GM19452 (cell line): ENCODE data around the gene TRIM67.

Experiments used
- ATAC-seq: cut with Tn5 transposase; IDR thresholded peaks from one replicate; pipeline ENCODE4 v1.9.1; 2021; ENCODE audit not compliant: unreplicated experiment

TRIM67 gene

GRCh38 chr1:231183639-231184590, 22.1 kb downstream of the TRIM67 start:
- no peak for ATAC-seq

- ATAC-seq: no peak
Measured at GRCh38 chr1:231184891-231185290, 23.0 kb downstream of the TRIM67 start.

DNA sequence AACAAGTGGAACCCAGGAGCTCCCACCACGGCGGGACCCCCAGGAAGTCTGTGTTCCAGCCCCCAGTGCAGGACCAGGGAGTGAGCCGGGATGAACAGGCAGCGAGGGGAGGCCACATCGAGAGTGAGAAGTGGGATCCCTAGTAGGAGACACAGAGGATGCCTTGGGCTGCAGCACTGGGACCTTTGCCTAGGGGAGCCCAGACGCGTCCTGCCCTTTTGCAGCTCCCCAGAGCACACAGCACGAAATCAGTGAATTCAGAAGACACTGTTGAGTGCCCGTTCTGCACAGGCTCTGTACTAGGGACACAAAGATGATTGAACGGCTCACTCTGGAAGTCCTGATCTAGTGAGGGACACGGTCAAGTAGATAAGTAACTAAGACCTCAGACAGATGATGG, 23.5 kb downstream of the TRIM67 start:
- ATAC-seq: no peak

DNA sequence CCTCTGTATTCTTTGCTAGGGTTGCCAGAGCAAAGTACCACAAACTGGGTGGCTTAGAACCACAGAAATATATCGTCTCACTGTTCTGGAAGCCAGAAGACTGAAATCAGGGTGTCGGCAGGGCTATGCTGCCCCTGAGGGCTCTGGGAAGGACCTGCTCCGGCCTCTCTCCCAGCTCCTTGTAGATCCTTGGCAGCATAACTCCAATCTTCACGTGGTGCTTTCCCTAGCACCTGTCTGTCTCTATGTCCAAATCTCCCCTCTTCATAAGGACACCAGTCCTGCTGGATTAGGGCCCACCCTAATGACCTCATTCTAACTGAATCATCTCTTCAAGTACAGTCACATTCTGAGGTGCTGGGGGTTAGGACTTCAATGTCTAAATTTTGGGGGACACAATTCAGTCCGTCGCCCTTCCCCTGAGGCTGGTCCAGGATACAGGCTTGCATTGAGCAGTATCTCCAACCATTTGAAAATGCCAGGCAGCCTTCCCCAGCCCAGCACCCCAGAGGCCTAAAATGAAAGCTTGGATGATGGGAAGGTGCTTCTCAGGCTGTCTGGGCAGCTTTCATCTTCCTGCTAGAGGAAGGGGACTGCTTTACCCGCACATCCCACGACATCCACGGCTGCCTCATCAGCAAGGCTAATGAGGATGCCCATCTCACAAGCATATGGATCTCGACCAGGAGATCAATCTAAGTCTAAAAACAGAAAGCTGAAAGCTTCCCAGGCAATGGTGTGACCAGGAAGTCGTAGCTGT, 24.7 kb downstream of the TRIM67 start:
- ATAC-seq: no peak

DNA sequence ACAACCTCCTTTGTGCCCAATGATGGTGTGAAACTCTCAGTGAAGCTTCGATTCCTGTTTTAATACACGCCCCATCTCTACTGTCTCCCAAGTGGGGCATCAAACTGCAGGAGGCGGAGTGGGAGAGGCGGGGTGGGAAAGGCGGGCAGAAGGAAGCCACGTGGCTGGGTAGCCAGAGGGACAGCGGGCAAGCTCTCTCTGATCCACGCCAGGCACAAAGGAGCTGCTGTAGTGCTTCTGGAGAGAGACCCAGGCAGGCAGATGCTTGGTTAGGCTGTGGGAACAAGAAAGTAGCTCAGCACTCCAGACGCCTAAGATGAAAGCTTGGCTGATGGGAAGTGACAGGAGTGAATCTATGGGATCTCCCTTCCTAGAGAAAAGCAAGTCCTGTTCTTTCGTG, 25.7 kb downstream of the TRIM67 start:
- no peak for ATAC-seq

DNA sequence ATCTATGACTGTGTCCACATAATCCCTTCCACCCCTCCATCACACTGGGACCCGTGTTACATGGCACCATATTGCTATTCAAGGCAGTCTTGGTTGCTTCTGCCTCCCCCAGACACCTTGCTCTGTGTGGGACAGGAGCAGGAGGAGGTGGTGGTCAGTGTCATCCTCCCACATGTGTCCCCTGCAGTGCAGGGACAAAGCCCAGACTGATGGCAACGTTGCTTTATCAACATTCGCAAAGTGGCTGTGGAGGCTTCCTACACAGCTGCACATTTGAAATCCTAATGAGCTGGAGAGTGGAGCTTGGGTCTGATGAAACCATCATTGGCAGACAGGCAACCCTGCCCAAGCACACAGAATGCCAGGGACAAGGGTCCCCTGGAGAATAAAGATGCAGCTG, 26.2 kb downstream of the TRIM67 start:
- no peak for ATAC-seq

GRCh38 chr1:231188768-231189167, 26.9 kb downstream of the TRIM67 start:
- no peak for ATAC-seq

DNA sequence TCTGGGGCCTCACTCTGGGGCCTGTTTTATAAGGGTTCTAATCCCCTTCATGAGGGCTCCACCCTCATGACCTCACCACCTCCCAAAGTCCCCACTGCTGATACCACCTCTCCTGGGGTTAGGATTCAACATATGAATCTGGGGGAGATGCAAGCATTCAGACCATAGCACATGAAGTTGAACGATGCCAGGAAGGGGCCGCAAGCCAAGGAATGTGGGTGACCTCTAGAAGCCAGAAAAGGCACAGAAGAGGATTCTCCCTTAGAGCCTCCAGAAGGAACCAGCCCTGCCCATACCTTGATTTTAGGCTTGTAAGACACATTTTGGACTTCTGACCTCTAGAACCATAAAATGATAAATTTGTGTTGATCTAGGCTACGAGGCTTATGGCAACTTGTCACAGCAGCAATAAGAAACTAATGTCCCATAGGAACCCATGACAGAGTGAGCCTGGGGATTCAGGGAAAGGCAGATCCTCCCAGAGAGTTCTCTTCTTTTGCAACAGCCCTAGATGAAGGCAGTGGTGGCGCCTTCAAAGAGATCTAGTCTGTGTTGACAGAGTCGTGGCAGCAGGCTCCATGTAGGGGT, 27.9 kb downstream of the TRIM67 start:
- no peak for ATAC-seq

- ATAC-seq: no peak
Measured at GRCh38 chr1:231190456-231190855, 28.6 kb downstream of the TRIM67 start.

DNA sequence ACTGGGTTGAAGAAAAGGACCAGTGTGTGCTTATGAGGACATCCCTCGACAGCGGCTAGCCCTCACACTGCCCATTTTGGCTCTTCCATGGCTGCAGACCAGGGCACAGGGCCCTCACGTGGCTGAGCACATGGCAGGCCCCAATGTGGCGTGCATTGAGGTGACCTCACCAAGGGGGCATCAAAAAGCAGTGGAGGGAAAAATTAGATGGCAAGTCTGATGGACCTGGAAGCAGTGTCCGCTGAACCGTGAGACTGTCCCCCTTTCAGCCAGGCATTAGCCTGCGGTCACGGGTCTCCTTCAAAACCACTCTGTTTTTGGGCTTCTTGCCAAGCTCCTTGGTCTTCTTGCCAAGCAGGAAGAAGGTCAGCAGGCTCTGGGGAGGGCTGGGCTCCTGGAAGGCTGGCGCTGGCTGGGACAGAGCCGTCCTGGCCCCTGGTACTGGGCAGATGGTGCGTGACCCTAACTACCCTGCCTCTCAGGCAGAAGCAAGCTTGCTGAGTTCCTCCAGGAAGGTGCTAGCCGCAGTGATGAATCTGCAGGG, 30.8 kb downstream of the TRIM67 start:
- no peak for ATAC-seq

DNA sequence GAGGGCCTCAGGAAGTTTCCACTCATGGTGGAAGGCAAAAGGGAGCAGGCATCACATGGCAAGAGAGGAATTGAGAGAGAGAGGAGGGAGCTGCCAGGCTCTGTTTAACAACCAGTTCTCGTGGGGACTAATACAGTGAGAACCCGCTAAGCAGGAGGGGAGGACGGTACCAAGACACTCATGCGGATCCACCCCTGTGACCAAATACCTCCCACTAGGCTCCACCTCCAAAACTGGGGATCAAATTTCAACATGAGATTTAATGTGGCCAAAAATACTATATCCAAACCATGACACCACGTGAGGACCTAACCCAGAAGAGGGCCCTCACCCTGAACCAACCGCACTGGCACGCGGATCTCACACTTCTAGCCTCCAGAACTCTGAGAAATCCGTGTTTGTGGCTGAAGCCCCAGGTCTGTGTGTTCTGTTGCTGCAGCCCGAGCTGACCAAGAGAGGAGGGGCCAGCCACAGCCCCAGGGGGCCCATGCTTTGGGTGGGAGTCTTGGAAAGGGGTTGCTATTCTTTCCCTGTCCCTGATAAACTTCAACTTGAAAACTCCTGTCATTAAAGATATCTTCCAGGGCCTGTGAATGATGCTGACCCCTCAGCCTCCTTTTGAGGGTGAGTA, 32.0 kb downstream of the TRIM67 start:
- no peak for ATAC-seq

DNA sequence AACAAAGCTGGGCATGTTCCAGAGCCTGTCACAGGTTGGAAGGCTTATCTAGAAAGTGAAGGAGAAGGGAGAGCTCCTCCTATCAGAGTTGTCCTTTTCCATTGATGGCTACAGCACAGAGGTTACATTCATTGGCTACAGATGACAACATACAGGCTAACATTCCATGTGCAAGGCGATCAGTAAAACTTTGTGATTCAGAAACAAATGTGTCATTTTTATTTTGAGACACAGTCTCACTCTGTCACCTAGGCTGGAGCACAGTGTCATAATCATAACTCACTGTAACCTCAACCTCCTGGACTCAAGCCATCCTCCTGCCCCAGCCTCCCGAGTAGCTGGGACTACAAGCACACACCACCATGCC, 32.6 kb downstream of the TRIM67 start:
- no peak for ATAC-seq

GRCh38 chr1:231194843-231195516, 33.1 kb downstream of the TRIM67 start:
- ATAC-seq: no peak

DNA sequence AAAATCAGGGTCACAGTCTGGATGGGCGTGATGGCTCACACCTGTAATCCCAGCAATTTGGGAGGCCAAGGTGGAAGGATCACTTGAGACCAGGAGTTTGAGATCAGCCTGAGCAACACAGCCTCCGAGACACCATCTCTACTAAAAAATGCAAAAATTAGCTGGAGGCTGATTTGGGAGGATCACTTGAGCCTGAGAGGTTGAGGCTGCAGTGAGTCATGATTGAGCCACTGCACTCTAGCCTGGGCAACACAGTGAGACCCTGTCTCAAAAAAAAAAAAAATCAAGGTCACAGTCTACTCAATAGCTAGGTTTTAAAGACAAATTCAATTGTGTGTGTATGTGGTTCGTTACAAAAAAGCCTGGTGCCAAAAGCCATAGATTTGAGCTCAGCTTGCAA, 34.4 kb downstream of the TRIM67 start:
- ATAC-seq: no peak

GRCh38 chr1:231196728-231197127, 34.9 kb downstream of the TRIM67 start:
- ATAC-seq: no peak

- no peak for ATAC-seq
Measured at GRCh38 chr1:231199868-231200267, 38.0 kb downstream of the TRIM67 start.

GRCh38 chr1:231200388-231201031, 38.7 kb downstream of the TRIM67 start:
- ATAC-seq: no peak

DNA sequence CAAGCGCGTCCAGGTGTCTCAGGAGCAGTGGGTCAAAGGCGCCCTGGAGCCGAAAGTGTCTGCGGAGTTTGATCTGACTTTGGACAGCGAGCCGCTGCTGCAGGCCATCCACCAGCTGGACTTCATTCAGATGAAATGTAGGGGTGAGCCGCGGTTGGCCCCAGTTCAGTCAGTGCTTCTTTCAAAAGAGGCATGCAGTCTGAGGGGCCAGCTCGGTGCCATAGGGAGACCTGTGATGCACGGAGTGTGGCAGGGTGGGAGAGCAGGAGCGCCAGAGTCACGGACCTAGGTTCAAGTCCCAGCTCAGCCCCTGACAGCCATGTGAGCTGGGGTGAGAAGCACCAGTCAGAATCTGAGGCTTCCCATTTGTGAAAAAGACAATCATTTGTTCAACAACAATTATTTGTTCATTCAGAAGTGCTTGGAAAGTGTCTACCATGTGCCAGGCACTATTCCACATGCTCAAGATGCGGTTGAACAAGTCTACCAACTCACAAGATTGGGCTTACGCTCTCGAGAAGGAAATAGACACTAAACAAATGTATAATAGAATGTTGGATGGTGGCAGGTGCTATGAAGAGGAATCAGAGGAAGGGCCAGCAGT, 39.6 kb downstream of the TRIM67 start:
- no peak for ATAC-seq

- no peak for ATAC-seq
Measured at GRCh38 chr1:231201979-231202633, 40.2 kb downstream of the TRIM67 start.
